Epidermal melanocyte (primary cell): ENCODE results near the gene FLRT2.

ENCODE experiments used
- DNase-seq: peaks from one replicate; pipeline ENCODE4 v3.0.0; 2011; ENCODE audit warnings: low spot score; ENCODE audit not compliant: insufficient read length

Gene FLRT2

GRCh38 chr14:85595981-85596380 is 66.0 kb downstream of the FLRT2 start:
- DNase-seq: no peak

GRCh38 chr14:85596562-85596961 is 66.6 kb downstream of the FLRT2 start:
- no peak for DNase-seq

GRCh38 chr14:85597701-85598100 is 67.8 kb downstream of the FLRT2 start:
- DNase-seq: no peak

GRCh38 chr14:85599939-85600338 is 70.0 kb downstream of the FLRT2 start:
- no peak for DNase-seq

GRCh38 chr14:85601246-85601645 is 71.3 kb downstream of the FLRT2 start:
- DNase-seq: no peak

GRCh38 chr14:85601690-85602089 is 71.7 kb downstream of the FLRT2 start:
- no peak for DNase-seq

GRCh38 chr14:85602345-85602744 is 72.4 kb downstream of the FLRT2 start:
- no peak for DNase-seq

GRCh38 chr14:85604021-85604420 is 74.1 kb downstream of the FLRT2 start:
- DNase-seq: no peak

GRCh38 chr14:85604714-85605113 is 74.8 kb downstream of the FLRT2 start:
- no peak for DNase-seq

- no peak for DNase-seq
Observed at GRCh38 chr14:85607651-85608081, 77.7 kb downstream of the FLRT2 start.

GRCh38 chr14:85613496-85613895 is 83.6 kb downstream of the FLRT2 start:
- DNase-seq: no peak

GRCh38 chr14:85616386-85616885 is 86.5 kb downstream of the FLRT2 start:
- DNase-seq: no peak

- no peak for DNase-seq
Observed at GRCh38 chr14:85616886-85617285, 86.9 kb downstream of the FLRT2 start.

GRCh38 chr14:85617791-85618190 is 87.8 kb downstream of the FLRT2 start:
- DNase-seq: peak; percentile 37

GRCh38 chr14:85618390-85618789 is 88.4 kb downstream of the FLRT2 start:
- no peak for DNase-seq

GRCh38 chr14:85618978-85619377 is 89.0 kb downstream of the FLRT2 start:
- no peak for DNase-seq

GRCh38 chr14:85619851-85620250 is 89.9 kb downstream of the FLRT2 start:
- no peak for DNase-seq

GRCh38 chr14:85620947-85621346 is 91.0 kb downstream of the FLRT2 start:
- no peak for DNase-seq

- no peak for DNase-seq
Observed at GRCh38 chr14:85622106-85622505, 92.2 kb downstream of the FLRT2 start.

GRCh38 chr14:85622986-85623685 is 93.2 kb downstream of the FLRT2 start:
- no peak for DNase-seq

- no peak for DNase-seq
Observed at GRCh38 chr14:85625925-85626585, 96.1 kb downstream of the FLRT2 start.

- peak; percentile 19 for DNase-seq
Observed at GRCh38 chr14:85634205-85634604, 104.3 kb downstream of the FLRT2 start.

GRCh38 chr14:85644211-85644610 is 114.3 kb downstream of the FLRT2 start:
- no peak for DNase-seq
